ENCODE results near the gene MRM2.
"Not testable (repeated sequence)": the region's sequence is repeated elsewhere in the genome, so short reads cannot be mapped to it uniquely, and the experiment has no call there.

Gene MRM2
- total RNA-seq: 0.09 to 0.49 (median 0.36) reads per million in 4 experiments

DNA sequence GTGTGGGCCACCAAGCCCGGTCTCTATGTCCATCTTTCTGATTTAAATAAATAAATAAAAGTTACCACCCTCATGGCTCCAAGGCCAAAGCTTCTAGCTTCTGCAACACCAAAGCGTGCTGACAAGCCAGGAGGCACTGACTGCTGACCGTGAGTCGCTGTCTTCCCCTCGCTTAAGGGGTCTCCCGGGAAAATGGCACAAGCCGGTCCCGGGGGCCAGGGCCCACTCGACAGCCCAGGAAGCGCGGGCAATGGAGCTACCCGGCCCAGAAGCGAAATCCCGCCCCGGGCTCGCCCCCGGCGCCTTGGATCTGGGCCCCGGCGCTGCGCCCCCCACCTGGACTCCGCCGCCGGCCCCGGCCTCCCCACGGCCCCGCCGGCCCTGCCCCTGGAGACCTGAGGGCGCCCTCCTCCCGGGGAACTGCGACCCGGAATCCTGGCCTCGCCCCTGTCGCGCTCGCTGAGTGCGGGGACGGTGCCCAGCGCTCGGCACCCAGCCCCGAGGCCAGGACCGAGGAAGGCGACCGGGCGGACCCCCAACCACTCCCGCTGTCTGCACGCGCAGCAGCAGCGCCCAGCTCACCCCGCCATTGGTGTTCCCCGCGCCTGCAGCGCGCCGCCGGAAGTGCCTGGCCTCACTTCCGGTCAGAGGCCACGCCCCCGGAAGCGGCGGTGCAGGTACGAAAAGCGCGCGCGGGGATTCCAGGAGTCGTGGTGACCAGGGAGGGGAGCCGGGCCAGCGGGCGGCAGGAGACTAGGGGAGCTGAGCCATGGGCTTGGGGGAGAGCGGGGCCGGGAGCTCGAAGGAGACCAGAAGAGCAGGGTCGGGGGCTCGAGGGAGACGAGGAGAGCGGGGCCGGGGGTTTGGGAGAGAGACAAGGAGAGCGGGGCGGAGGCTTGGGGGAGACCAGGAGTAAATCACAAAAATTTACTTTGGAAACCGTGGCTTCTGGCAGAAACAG, at the start of gene MRM2, which contains the start of gene NUDT1:
Gene MRM2, minus strand, starts transcription at position 626 of the 961 bp plus-strand sequence. Its CDS starts 36 bp downstream, at position 590.
Gene NUDT1, plus strand, starts transcription at position 647 of the 961 bp plus-strand sequence. CDS start 2,349 bp downstream, outside the sequence.
- DNase-seq: peak; percentile 55

- DNase-seq: no peak
These were observed 48.9 kb upstream of the MRM2 start for GRCh38 chr7:2290877-2291276.

- no peak for DNase-seq
These were observed 47.6 kb upstream of the MRM2 start for GRCh38 chr7:2289621-2290020.

DNA sequence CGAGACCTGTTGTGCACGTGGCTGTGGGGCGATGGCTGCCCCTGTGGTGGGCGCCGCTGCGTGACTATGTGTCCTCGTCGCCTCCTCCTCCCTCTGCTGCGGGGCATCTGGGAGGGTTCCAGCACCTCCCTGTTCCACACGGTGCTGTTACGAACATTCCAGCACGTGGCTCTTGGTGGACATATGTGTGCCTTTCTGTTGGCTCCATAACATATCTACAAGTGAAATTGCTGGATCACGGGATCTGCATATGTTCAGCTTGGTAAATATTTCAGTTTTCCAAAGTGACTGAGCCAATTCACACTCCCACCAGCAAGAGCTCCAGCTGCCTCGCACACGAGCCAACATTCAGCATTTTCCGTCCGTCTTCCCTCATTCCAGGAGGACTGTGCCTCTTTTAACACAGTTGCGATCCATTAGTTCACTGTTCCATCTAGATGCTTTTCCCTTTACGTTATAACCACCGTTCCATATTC, 47.1 kb upstream of the MRM2 start:
- no peak for DNase-seq

GRCh38 chr7:2288503-2288902, 46.5 kb upstream of the MRM2 start:
- no peak for DNase-seq

GRCh38 chr7:2287745-2288144, 45.7 kb upstream of the MRM2 start:
- no peak for DNase-seq

DNA sequence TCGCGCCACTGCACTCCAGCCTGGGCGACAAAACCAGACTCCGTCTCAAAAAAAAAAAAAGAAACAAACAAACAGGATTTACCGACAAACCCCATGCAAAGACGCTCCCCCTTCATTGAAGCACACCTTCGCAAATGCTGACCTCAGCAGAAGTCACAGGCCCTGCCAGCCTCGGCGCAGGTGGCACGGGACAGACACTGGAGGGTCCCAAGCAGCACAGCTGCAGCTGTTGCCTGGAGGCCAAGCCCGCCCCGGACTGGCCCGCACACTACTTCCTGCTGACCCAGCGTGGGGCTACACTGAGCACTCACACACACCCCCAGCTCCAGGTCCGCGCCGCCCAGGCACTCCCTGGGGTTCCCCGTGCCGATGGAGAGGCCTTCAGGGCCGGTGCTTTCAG, 41.1 kb upstream of the MRM2 start:
- no peak for DNase-seq

DNA sequence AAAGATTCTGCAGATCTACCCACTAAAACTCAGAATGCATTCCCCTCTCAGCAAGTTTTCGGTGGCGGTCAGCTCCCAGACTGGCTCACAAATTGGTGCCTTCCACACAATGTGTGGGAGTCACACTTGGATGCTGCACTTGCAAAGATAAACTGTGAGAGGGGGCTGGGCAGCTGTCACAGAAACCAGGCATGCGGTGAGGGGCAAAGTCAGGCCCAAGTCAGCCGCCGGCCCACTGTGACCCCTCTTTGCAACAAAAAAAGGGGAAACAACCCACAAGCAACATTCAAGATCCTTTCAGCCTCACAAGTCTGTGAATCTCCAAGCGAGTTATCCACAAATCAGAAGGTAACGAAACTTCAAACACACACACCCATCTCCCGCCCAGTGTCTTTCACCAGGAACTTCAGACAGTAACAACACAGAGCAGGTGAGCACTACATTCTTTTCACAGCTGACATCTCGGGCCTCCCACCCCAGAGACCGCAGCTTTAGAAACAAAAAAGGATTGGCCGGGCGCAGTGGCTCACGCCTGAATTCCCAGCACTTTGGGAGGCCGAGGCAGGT, 40.3 kb upstream of the MRM2 start:
- no peak for DNase-seq

GRCh38 chr7:2281541-2281940, 39.5 kb upstream of the MRM2 start:
- no peak for DNase-seq

GRCh38 chr7:2280424-2280823, 38.4 kb upstream of the MRM2 start:
- no peak for DNase-seq

DNA sequence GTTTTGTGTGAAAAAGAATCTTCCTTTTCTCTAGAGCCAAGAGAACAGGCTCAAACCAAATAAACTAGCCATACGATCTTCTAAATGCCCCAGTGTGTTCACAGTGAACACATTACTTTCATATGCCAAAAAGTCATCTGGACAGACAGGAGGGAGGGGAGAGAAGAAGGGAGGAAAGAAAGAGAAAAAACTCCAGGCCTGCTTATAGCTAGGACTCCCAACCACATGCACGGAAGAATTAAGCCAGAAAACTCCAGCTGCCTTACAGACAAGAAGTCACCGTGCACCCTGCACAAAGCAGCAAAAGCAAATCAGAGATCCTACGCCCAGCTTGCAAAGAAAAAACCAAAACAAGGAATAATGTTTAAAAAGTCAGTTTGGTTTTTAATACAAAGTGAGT, 37.9 kb upstream of the MRM2 start:
- no peak for DNase-seq

GRCh38 chr7:2278026-2278425, 36.0 kb upstream of the MRM2 start:
- DNase-seq: no peak

DNA sequence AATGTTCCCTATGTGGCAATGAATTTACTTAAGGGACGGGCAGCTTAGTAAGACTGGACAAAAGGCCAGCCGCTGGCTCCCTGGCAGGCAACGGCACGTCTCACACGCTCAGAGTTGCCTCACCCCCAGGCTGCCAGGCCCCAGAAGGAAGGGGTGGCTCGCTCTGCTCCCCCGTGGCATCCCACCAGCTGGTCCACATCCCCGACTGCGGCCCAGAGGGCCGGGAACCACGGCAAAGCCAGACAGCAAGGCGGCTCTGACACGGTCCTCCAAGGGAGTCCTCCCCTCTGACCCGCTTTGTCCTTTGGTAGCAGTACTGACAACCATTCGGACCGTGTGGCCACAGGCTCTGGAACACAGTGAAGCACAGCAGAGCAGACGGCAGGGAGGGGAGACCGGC, 34.1 kb upstream of the MRM2 start:
- DNase-seq: no peak

DNA sequence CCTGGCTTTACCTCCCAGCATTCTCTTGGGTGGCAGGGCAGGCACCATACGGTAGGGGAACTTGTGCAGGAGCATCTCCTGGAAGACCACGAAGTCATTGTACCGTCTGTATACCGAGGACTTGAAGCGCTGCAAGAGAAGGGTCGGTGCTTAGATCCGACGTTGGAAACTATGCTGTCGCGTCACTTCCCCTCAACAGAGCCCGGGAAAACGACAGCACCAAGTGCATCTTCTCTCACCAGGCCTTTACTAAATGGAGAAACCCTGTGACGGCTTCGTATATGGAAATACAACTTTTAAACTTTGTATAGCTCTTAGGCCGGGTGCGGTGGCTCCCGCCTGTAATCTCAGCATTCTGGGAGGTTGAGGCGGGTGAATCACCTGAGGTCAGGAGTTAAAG, 33.1 kb upstream of the MRM2 start:
- no peak for DNase-seq

GRCh38 chr7:2274666-2275065, 32.7 kb upstream of the MRM2 start:
- no peak for DNase-seq

DNA sequence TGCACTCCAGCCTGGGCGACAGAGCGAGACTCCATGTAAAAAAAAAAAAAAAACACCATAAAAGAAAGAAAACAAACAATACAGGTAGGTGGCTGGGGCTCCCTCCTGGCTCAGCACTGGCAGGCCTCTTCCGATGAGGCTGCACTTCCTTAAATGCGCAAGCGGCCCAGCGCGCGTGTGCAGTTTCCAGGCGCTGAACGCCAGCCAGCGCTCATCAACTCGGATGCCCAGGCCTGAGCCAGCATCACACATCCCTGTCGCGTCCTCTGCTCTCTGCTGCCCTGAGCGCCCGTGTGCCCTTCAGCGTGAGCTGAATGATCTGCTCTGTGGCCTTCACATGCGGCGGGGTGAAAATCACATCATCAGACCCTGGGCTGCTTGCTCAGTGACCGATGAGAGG, 31.9 kb upstream of the MRM2 start:
- DNase-seq: no peak

DNA sequence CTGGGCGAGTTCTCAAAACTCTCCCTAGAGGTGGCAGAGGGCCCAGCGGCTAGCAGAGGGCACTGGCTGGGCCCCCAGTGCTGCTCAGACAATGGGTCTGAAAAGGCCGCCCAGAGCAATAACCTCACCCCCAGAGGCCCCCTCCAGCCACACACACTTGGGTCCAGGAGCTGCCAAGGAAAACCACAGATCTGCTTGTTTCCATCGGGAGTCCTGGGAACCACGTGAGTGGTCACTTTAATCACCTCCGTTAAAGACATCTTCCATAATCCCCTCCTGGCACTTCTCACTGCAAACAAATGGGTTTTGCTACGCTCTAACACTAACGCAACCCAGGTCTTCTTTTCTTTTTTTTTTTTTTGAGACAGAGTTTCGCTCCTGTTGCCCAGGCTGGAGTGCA, 30.0 kb upstream of the MRM2 start:
- DNase-seq: no peak

- DNase-seq: no peak
These were observed 29.4 kb upstream of the MRM2 start for GRCh38 chr7:2271273-2272026.

DNA sequence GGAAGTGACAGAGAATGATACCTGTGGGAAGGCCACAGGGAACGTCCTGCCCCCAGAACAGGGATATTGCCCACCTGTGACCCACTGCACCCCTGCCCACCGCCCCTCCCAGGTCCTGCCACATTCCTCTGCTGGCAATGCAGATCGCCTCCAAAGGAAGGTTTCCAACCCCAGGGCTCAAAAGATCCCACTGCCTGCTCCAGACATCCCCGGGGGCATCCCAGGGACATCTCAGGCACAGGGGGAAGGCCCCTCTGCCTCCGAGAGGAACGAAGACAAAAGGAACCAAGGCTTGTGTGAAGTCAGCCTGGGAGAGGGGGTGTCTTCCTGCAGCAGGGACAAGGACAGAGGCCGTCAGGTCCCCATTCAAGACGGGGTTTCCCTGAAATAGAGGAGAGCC, 28.5 kb upstream of the MRM2 start:
- DNase-seq: no peak

DNA sequence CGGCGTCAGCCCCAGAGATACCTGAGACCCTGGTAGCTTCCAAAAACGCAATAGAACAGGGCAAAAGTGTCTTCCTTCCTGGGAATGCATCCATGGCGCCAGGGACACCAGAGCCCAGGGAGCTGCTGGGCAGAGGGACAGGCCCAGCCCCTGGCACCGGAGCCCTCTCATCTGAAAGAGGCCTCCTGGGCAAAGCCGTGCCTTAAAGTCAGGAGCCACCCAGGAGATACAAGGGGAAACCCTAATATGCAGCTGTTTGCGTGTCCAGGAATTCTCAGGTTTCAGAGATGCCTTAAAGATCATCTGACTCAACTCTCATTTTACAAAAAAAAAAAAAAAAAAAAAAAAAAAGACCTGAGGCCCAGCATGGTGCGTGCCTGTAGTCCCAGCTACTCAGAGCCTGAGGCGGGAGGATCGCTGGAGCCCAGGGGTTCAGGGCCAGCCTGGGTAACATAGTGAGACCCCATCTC, 28.0 kb upstream of the MRM2 start:
- DNase-seq: no peak

- DNase-seq: not testable (repeated sequence)
These were observed 27.3 kb upstream of the MRM2 start for GRCh38 chr7:2269089-2269990.

DNA sequence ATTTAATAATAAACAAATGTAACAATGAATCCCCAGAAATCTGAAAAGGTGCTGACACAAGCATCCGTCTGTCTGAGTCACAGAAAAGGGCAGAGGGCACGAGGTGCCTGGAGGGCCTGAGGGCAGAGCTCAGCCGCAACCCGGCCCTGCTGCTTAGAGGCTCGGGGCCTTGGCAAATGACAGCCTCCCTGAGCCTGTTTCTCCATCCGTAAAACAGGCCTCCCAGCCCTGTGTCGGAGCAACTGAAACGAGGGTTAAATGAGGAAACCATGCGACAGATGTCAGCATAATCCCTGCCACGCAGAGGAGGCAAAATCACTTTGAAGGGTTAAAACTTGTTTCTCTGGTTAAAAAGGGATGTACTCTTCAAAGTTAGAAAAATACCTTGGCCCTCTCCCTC, 24.9 kb upstream of the MRM2 start:
- DNase-seq: no peak

Measured in effector CD8-positive, alpha-beta T cell (primary cell).